HT-29 (cell line): ENCODE measurements around the gene CHKB. TPM values are rescaled to one million over a fixed set of nuclear protein-coding genes. Genes with fewer than 3 reads are reported as not detected.
"Not testable (repeated sequence)": the region's sequence is repeated elsewhere in the genome, so short reads cannot be mapped to it uniquely, and the experiment has no call there.

Experiments
- DNase-seq: peaks from one replicate; pipeline ENCODE4 v3.0.0-alpha.2; 2015; ENCODE audit warnings: low spot score
- total RNA-seq: library from RNA; depleted of rRNA; stranded (reverse); fragments of >200 nt; shearing (Covaris generic); gene quantifications from 2 replicates; pipeline ENCODE4 v1.2.3, GENCODE V29; 2014; rRNA removed

The CHKB gene
- 21.5 and 26.2 TPM in 2 replicates for total RNA-seq

GRCh38 chr22:50582493-50583293 lies at the start of gene CHKB:
TSS of gene CHKB (minus strand) at chr22:50582849. CDS start at chr22:50582781, 68 bp downstream.
- DNase-seq: peak; percentile 91

GRCh38 chr22:50630376-50630775 lies 47.7 kb upstream of the CHKB start:
- DNase-seq: no peak

GRCh38 chr22:50628543-50629134 lies 46.0 kb upstream of the CHKB start:
- no peak for DNase-seq

GRCh38 chr22:50627642-50628542 lies 45.2 kb upstream of the CHKB start, which contains the start of gene ARSA:
TSS of gene ARSA (minus strand) at chr22:50628152. CDS start at chr22:50627779, 373 bp downstream.
- peak; percentile 43 for DNase-seq

- DNase-seq: no peak
Observed at GRCh38 chr22:50626850-50627641, 44.4 kb upstream of the CHKB start.

- no peak for DNase-seq
Observed at GRCh38 chr22:50626314-50626849, 43.7 kb upstream of the CHKB start.

- no peak for DNase-seq
Observed at GRCh38 chr22:50625568-50626313, 43.1 kb upstream of the CHKB start.

- no peak for DNase-seq
Observed at GRCh38 chr22:50625131-50625567, 42.5 kb upstream of the CHKB start.

GRCh38 chr22:50624347-50625130 lies 41.9 kb upstream of the CHKB start:
- no peak for DNase-seq

GRCh38 chr22:50622723-50623327 lies 40.2 kb upstream of the CHKB start:
- DNase-seq: peak; percentile 82

GRCh38 chr22:50621948-50622722 lies 39.5 kb upstream of the CHKB start:
- DNase-seq: peak; percentile 14

GRCh38 chr22:50621356-50621880 lies 38.8 kb upstream of the CHKB start:
- DNase-seq: no peak

- DNase-seq: no peak
Observed at GRCh38 chr22:50620593-50621355, 38.1 kb upstream of the CHKB start.

- not testable (repeated sequence) for DNase-seq
Observed at GRCh38 chr22:50614296-50614695, 31.6 kb upstream of the CHKB start.

- peak; percentile 43 for DNase-seq
Observed at GRCh38 chr22:50613291-50613981, 30.8 kb upstream of the CHKB start.

- no peak for DNase-seq
Observed at GRCh38 chr22:50612528-50613221, 30.0 kb upstream of the CHKB start.
